ENCODE measurements around the gene CCDC93.

GRCh38 chr2:117952701-117953100 lies 61.2 kb downstream of the CCDC93 start:
- TF ChIP-seq POLR2AphosphoS5 (IDR thresholded peaks at IDR 0.05), result no peak
- TF ChIP-seq, protein P1, sequence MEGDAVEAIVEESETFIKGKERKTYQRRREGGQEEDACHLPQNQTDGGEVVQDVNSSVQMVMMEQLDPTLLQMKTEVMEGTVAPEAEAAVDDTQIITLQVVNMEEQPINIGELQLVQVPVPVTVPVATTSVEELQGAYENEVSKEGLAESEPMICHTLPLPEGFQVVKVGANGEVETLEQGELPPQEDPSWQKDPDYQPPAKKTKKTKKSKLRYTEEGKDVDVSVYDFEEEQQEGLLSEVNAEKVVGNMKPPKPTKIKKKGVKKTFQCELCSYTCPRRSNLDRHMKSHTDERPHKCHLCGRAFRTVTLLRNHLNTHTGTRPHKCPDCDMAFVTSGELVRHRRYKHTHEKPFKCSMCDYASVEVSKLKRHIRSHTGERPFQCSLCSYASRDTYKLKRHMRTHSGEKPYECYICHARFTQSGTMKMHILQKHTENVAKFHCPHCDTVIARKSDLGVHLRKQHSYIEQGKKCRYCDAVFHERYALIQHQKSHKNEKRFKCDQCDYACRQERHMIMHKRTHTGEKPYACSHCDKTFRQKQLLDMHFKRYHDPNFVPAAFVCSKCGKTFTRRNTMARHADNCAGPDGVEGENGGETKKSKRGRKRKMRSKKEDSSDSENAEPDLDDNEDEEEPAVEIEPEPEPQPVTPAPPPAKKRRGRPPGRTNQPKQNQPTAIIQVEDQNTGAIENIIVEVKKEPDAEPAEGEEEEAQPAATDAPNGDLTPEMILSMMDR (IDR thresholded peaks at IDR 0.05), result no peak
